Left lung (tissue), 10 donors: ENCODE results near the gene PEMT. TPM values are rescaled to one million over a fixed set of nuclear protein-coding genes. Genes with fewer than 3 reads are reported as not detected.

ENCODE experiments used
- ATAC-seq: fragments of 200-7000 bp; cut with Tn5 transposase; one replicate; pipeline ENCODE4 v1.9.1; 2020; ENCODE audit warnings: moderate library complexity
- DNase-seq, 4 donors: peaks; one replicate each; pipeline ENCODE4 v3.0.0-alpha.2; 2013 to 2020
- H3K27ac ChIP-seq, 2 donors: fragments of 200-600 bp; sonication (generic) in 1 of 2; one replicate each; pipeline versions ENCODE4 v1.5.0 to v1.8.0; 2020 to 2021
- H3K27me3 ChIP-seq, 2 donors: fragments of 200-600 bp; sonication (generic) in 1 of 2; one replicate each; pipeline versions ENCODE4 v1.5.0 to v1.8.0; 2020 to 2021
- H3K36me3 ChIP-seq, 2 donors: fragments of 200-600 bp; sonication (generic) in 1 of 2; one replicate each; pipeline versions ENCODE4 v1.5.0 to v1.8.0; 2020 to 2021
- H3K4me1 ChIP-seq, 2 donors: fragments of 200-600 bp; one replicate each; pipeline ENCODE4 v1.8.0; 2021
- H3K4me3 ChIP-seq, 2 donors: fragments of 200-600 bp; sonication (generic) in 1 of 2; one replicate each; pipeline versions ENCODE4 v1.5.0 to v1.8.0; 2020 to 2021; ENCODE audit warnings: mild to moderate bottlenecking in 1 of 2
- H3K9me3 ChIP-seq, 2 donors: fragments of 200-600 bp; sonication (generic) in 1 of 2; one replicate each; pipeline versions ENCODE4 v1.5.0 to v1.8.0; 2020 to 2021
- intact Hi-C, 2 donors: fragments of 100-400 bp; cut with DNase I; formaldehyde crosslinking; loops; one replicate each; pipeline versions ENCODE4 v1.11.2 to v1.14.2; 2022
- polyA plus RNA-seq, 6 donors: library from polyadenylated mRNA; unstranded; fragments of 120-200 nt; gene quantifications; one replicate each; pipeline ENCODE4 v1.2.1, GENCODE V29; 2013; ENCODE audit not compliant: insufficient read length in 6 of 6
- total RNA-seq, 2 donors: library from RNA; stranded (reverse); fragmentation: NEBNext Ultra II Directional; extraction: Animal tissue kit (Norgen Biotek cat#: 25700); gene quantifications; one replicate each; pipeline ENCODE4 v1.2.1, GENCODE V29; 2021
- TF ChIP-seq, protein P1 (sequence below), 2 donors: fragments of 200-600 bp; sonication (generic) in 1 of 2; IDR thresholded peaks; one replicate each; pipeline versions ENCODE4 v1.5.0 to v1.8.0; 2021; ENCODE audit warnings: antibody characterized with exemption in 2 of 2
- donor health status: DM: no; HTN: yes; CAD: no.
- donor health status: DM: no; HTN: no; CAD: no.

PEMT gene
- total and polyA plus RNA-seq, 8 donors = 22.3 to 38.7 (median 28.3) TPM

DNA sequence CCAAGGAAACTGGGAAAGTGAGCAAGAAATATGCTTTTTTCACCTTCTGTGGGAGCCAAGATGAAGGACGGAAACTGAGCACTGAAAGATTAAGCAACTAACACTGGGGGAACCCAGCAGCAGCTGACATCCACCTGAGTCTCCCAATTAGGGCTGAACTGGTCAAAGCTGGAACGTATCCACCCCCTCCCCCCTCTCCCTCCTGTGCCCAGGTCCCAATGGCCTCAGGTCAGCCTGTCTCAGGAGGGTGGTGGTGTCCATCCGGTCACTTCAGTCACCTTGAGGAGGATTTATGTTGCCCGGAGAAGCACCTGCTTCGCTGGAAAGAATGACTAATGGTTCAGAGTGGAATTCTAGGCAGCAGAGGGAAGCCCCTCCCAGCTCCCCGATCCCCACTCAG, 10.0 kb downstream of the PEMT start:
- TF ChIP-seq, protein P1, sequence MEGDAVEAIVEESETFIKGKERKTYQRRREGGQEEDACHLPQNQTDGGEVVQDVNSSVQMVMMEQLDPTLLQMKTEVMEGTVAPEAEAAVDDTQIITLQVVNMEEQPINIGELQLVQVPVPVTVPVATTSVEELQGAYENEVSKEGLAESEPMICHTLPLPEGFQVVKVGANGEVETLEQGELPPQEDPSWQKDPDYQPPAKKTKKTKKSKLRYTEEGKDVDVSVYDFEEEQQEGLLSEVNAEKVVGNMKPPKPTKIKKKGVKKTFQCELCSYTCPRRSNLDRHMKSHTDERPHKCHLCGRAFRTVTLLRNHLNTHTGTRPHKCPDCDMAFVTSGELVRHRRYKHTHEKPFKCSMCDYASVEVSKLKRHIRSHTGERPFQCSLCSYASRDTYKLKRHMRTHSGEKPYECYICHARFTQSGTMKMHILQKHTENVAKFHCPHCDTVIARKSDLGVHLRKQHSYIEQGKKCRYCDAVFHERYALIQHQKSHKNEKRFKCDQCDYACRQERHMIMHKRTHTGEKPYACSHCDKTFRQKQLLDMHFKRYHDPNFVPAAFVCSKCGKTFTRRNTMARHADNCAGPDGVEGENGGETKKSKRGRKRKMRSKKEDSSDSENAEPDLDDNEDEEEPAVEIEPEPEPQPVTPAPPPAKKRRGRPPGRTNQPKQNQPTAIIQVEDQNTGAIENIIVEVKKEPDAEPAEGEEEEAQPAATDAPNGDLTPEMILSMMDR (IDR thresholded peaks at IDR 0.05) = no peak
- Histone ChIP-seq H3K4me1 (no peaks in the 10 kb centered on the region), H3K27ac (no peak overlapping the region), H3K4me3 (no peak overlapping the region), H3K27me3 (no peaks in the 10 kb centered on the region), H3K9me3 (no peaks in the 10 kb centered on the region), H3K36me3 (peaks cover 0 to 2% of the 10 kb centered on the region in 2 donors)
- ATAC-seq (no peak), DNase-seq (no peak)
- intact Hi-C loops = loop anchor here in 1 of 2 donors (10.0 kb wide), 1 partner anchor 77 kb away; no protein-coding TSS in a partner anchor

GRCh38 chr17:17580662-17581470, 10.6 kb downstream of the PEMT start:
- ATAC-seq = no peak
- H3K27ac ChIP-seq = no peak overlapping the region
- H3K4me1 ChIP-seq = no peaks in the 10 kb centered on the region

DNA sequence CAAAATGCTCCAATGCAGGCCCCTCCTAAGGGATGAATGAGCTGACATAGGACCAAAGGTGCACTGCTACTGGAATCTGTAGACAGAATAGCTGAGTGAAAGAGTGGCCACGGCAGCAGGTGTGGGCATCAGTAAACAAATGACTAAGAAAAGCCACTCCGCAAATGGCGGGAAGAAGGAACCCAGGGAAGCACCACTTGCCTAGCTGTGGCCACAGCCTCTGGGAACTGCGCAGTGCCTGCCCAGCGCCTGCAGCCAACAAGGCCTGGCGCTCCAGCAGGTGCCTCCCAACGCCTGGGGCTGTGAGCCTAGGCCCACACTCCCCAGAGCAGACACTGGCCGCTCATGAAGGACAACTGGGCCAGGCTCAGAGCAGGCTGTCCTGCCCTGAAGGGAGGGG, 11.8 kb downstream of the PEMT start:
- ATAC-seq (no peak), DNase-seq (no peak)
- H3K9me3 ChIP-seq = no peaks in the 10 kb centered on the region
- no peak overlapping the region for H3K4me3 ChIP-seq
- no peak overlapping the region for H3K27ac ChIP-seq
- intact Hi-C loops = loop anchor here in 1 of 2 donors (10.0 kb wide), 1 partner anchor 75 kb away; no protein-coding TSS in a partner anchor
- no peaks in the 10 kb centered on the region for H3K4me1 ChIP-seq
- no peaks in the 10 kb centered on the region for H3K27me3 ChIP-seq
- TF ChIP-seq, protein P1 (IDR thresholded peaks at IDR 0.05) = no peak
- H3K36me3 ChIP-seq = peaks cover 0 to 10% of the 10 kb centered on the region in 2 donors

More at GRCh38 chr17:17580662-17581470, 10.6 kb downstream of the PEMT start:
- Histone ChIP-seq H3K9me3 (no peaks in the 10 kb centered on the region), H3K27me3 (no peaks in the 10 kb centered on the region), H3K4me3 (no peak overlapping the region), H3K36me3 (peaks cover 0 to 8% of the 10 kb centered on the region in 2 donors)
- DNase-seq = no peak
- TF ChIP-seq, protein P1 (IDR thresholded peaks at IDR 0.05) = no peak
- intact Hi-C loops = loop anchor here in 1 of 2 donors (10.0 kb wide), 1 partner anchor 76 kb away; no protein-coding TSS in a partner anchor

DNA sequence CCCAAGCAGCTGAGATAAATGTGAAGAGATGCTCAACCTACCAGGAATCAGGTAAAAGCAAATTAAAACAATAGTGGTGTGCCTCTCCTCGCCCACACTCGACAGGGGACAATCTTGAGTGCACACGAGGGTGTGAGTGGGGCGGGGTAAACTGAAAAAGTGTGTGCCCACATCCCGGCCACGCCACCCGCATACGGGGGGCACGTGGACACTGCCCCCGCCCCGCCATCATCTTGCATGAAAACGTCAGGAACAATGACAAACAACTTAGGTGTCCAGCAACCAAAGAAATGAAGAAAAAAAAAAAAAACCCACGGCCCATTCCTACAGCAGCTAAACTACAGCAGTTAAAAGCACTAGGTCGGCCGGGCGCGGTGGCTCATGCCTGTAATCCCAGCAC, 14.1 kb downstream of the PEMT start:
- Histone ChIP-seq H3K9me3 (no peaks in the 10 kb centered on the region), H3K4me1 (no peaks in the 10 kb centered on the region), H3K27ac (no peak overlapping the region), H3K36me3 (peaks cover 0 to 10% of the 10 kb centered on the region in 2 donors), H3K4me3 (no peak overlapping the region), H3K27me3 (no peaks in the 10 kb centered on the region)
- TF ChIP-seq, protein P1 (IDR thresholded peaks at IDR 0.05) = no peak
- intact Hi-C loops = no loop called here
- ATAC-seq (no peak), DNase-seq (no peak)

GRCh38 chr17:17576772-17577234, 14.7 kb downstream of the PEMT start:
- ATAC-seq = peak; percentile 52
- H3K27me3 ChIP-seq = no peaks in the 10 kb centered on the region
- H3K4me1 ChIP-seq = no peaks in the 10 kb centered on the region
- H3K27ac ChIP-seq = no peak overlapping the region
- TF ChIP-seq, protein P1 (IDR thresholded peaks at IDR 0.05) = no peak
- no peak overlapping the region for H3K4me3 ChIP-seq
- no peak for DNase-seq
- no peaks in the 10 kb centered on the region for H3K9me3 ChIP-seq
- H3K36me3 ChIP-seq = peaks cover 0 to 10% of the 10 kb centered on the region in 2 donors
- intact Hi-C loops = no loop called here
